ENCODE measurements around the gene ACAD11. TPM values are rescaled to one million over a fixed set of nuclear protein-coding genes. Genes with fewer than 3 reads are reported as not detected.

The ACAD11 gene
- polyA plus RNA-seq, 4 donors, result 4.9 to 55.0 (median 42.2) TPM

- FAIRE-seq (no peak), DNase-seq (no peak)
- Histone ChIP-seq H3K4me3 (ENCODE audit: low read depth in 1 of 3, low read length in 3 of 3) (no peak overlapping the region), H3K4me1 (ENCODE audit: control insufficient read depth in 3 of 3, insufficient read depth in 2 of 3, low read depth in 1 of 3, low read length in 2 of 3) (no peaks in the 10 kb centered on the region), H3K9me3 (ENCODE audit: control insufficient read depth in 2 of 2, insufficient read depth in 1 of 2, low read depth in 1 of 2, low read length in 1 of 2) (no peaks in the 10 kb centered on the region), H3K27ac (ENCODE audit: low read depth in 1 of 3, low read length in 2 of 3) (no peak overlapping the region), H3K27me3 (ENCODE audit: control insufficient read depth in 3 of 3, insufficient read depth in 3 of 3, low read length in 3 of 3) (no peaks in the 10 kb centered on the region), H3K36me3 (ENCODE audit: control insufficient read depth in 3 of 3, insufficient read depth in 2 of 3, low read depth in 1 of 3, low read length in 3 of 3) (peaks cover 10 to 16% (median 13%) of the 10 kb centered on the region in 3 donors)
- 87 to 88% (median 88%) methylated on average over 5 of the region's 5 CpGs for WGBS, 3 donors
These were observed 139.7 kb downstream of the ACAD11 start for GRCh38 chr3:132519914-132520313.

GRCh38 chr3:132517311-132517710, 142.3 kb downstream of the ACAD11 start:
- 94 to 98% (median 98%) methylated on average over 2 of the region's 2 CpGs for WGBS, 3 donors
- no peak for FAIRE-seq
- H3K36me3 ChIP-seq (ENCODE audit: control insufficient read depth in 3 of 3, insufficient read depth in 2 of 3, low read depth in 1 of 3, low read length in 3 of 3), result peaks cover 7 to 14% (median 11%) of the 10 kb centered on the region in 3 donors
- H3K27me3 ChIP-seq (ENCODE audit: control insufficient read depth in 3 of 3, insufficient read depth in 3 of 3, low read length in 3 of 3), result no peaks in the 10 kb centered on the region
- no peaks in the 10 kb centered on the region for H3K9me3 ChIP-seq (ENCODE audit: control insufficient read depth in 2 of 2, insufficient read depth in 1 of 2, low read depth in 1 of 2, low read length in 1 of 2)
- H3K4me1 ChIP-seq (ENCODE audit: control insufficient read depth in 3 of 3, insufficient read depth in 2 of 3, low read depth in 1 of 3, low read length in 2 of 3), result no peaks in the 10 kb centered on the region
- H3K4me3 ChIP-seq (ENCODE audit: low read depth in 1 of 3, low read length in 3 of 3), result no peak overlapping the region
- no peak for DNase-seq
- H3K27ac ChIP-seq (ENCODE audit: low read depth in 1 of 3, low read length in 2 of 3), result no peak overlapping the region

- no peak for FAIRE-seq
- Histone ChIP-seq H3K27me3 (ENCODE audit: control insufficient read depth in 3 of 3, insufficient read depth in 3 of 3, low read length in 3 of 3) (no peaks in the 10 kb centered on the region), H3K27ac (ENCODE audit: low read depth in 1 of 3, low read length in 2 of 3) (no peak overlapping the region), H3K9me3 (ENCODE audit: control insufficient read depth in 2 of 2, insufficient read depth in 1 of 2, low read depth in 1 of 2, low read length in 1 of 2) (no peaks in the 10 kb centered on the region), H3K4me3 (ENCODE audit: low read depth in 1 of 3, low read length in 3 of 3) (no peak overlapping the region), H3K36me3 (ENCODE audit: control insufficient read depth in 3 of 3, insufficient read depth in 2 of 3, low read depth in 1 of 3, low read length in 3 of 3) (peaks cover 6 to 8% (median 7%) of the 10 kb centered on the region in 3 donors), H3K4me1 (ENCODE audit: control insufficient read depth in 3 of 3, insufficient read depth in 2 of 3, low read depth in 1 of 3, low read length in 2 of 3) (peaks cover 0 to 4% (median 0%) of the 10 kb centered on the region in 3 donors)
- WGBS, 3 donors, result 96 to 100% (median 100%) methylated on average over 5 of the region's 5 CpGs
- no peak for DNase-seq
These were observed 146.6 kb downstream of the ACAD11 start for GRCh38 chr3:132513057-132513456.

- Histone ChIP-seq H3K27ac (ENCODE audit: low read depth in 1 of 3, low read length in 2 of 3) (no peak overlapping the region), H3K4me1 (ENCODE audit: control insufficient read depth in 3 of 3, insufficient read depth in 2 of 3, low read depth in 1 of 3, low read length in 2 of 3) (peaks cover 0 to 11% (median 0%) of the 10 kb centered on the region in 3 donors), H3K27me3 (ENCODE audit: control insufficient read depth in 3 of 3, insufficient read depth in 3 of 3, low read length in 3 of 3) (no peaks in the 10 kb centered on the region), H3K4me3 (ENCODE audit: low read depth in 1 of 3, low read length in 3 of 3) (no peak overlapping the region), H3K36me3 (ENCODE audit: control insufficient read depth in 3 of 3, insufficient read depth in 2 of 3, low read depth in 1 of 3, low read length in 3 of 3) (peaks cover 5 to 15% (median 7%) of the 10 kb centered on the region in 3 donors), H3K9me3 (ENCODE audit: control insufficient read depth in 2 of 2, insufficient read depth in 1 of 2, low read depth in 1 of 2, low read length in 1 of 2) (no peaks in the 10 kb centered on the region)
- FAIRE-seq (no peak), DNase-seq (no peak)
- 91 to 95% (median 93%) methylated on average over 1 of the region's 1 CpG for WGBS, 3 donors
These were observed 150.1 kb downstream of the ACAD11 start for GRCh38 chr3:132509506-132509905.

GRCh38 chr3:132509096-132509495, 150.5 kb downstream of the ACAD11 start:
- H3K36me3 ChIP-seq (ENCODE audit: control insufficient read depth in 3 of 3, insufficient read depth in 2 of 3, low read depth in 1 of 3, low read length in 3 of 3), result peaks cover 5 to 15% (median 7%) of the 10 kb centered on the region in 3 donors
- no peaks in the 10 kb centered on the region for H3K9me3 ChIP-seq (ENCODE audit: control insufficient read depth in 2 of 2, insufficient read depth in 1 of 2, low read depth in 1 of 2, low read length in 1 of 2)
- no peaks in the 10 kb centered on the region for H3K27me3 ChIP-seq (ENCODE audit: control insufficient read depth in 3 of 3, insufficient read depth in 3 of 3, low read length in 3 of 3)
- FAIRE-seq, result no peak
- WGBS, 3 donors, result 97 to 98% (median 97%) methylated on average over 1 of the region's 1 CpG
- no peak overlapping the region for H3K4me3 ChIP-seq (ENCODE audit: low read depth in 1 of 3, low read length in 3 of 3)
- peaks cover 0 to 11% (median 0%) of the 10 kb centered on the region in 3 donors for H3K4me1 ChIP-seq (ENCODE audit: control insufficient read depth in 3 of 3, insufficient read depth in 2 of 3, low read depth in 1 of 3, low read length in 2 of 3)
- H3K27ac ChIP-seq (ENCODE audit: low read depth in 1 of 3, low read length in 2 of 3), result no peak overlapping the region
- DNase-seq, result no peak

Other genes with a start within 250 kb of the ACAD11 start
- gene DNAJC13, start 242.3 kb downstream of the ACAD11 start, polyA plus RNA-seq, result 10 to 100 TPM; 10.1 to 46.6 (median 14.2) TPM
- gene ACKR4, start 62.5 kb downstream of the ACAD11 start, polyA plus RNA-seq, result 10 to 100 TPM in 2 of 4 donors, 1 to 10 TPM in 2; 1.2 to 24.4 (median 9.2) TPM
- 10 to 100 TPM; 27.0 to 64.3 (median 29.3) TPM for gene UBA5, start 520 bp upstream of the ACAD11 start, polyA plus RNA-seq
- gene NPHP3, start 62.6 kb upstream of the ACAD11 start, polyA plus RNA-seq, result 10 to 100 TPM in 2 of 4 donors, 1 to 10 TPM in 2; 3.8 to 30.0 (median 11.6) TPM

All from small intestine (tissue), 7 donors.